Medulla oblongata (tissue), 1 donor: ENCODE data around the gene BACH2.
"Not testable (repeated sequence)": the region's sequence is repeated elsewhere in the genome, so short reads cannot be mapped to it uniquely, and the experiment has no call there.

Experiments
- DNase-seq: peaks from one replicate; pipeline ENCODE4 v3.0.0-alpha.2; 2015; ENCODE audit errors: extremely low spot score

BACH2 gene

DNA sequence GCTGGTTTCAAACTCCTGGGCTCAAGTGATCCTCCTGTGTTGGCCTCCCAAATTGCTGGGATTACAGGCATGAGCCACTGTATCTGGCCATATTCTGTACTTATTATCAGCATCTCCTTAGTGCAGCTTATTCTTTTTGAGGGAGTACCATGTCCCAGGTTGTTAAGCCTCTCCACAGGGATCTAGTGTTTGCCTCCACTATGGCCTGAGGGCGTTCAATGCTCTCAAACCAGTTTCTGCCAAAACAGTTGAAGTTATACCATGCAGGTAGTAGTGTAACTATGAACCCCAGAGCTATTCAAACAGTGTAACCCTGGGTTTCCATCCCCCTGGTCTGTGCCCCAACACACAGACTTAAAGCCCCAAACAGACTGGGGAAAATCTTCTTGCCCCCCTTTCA, 81.7 kb downstream of the BACH2 start:
- DNase-seq = no peak

DNA sequence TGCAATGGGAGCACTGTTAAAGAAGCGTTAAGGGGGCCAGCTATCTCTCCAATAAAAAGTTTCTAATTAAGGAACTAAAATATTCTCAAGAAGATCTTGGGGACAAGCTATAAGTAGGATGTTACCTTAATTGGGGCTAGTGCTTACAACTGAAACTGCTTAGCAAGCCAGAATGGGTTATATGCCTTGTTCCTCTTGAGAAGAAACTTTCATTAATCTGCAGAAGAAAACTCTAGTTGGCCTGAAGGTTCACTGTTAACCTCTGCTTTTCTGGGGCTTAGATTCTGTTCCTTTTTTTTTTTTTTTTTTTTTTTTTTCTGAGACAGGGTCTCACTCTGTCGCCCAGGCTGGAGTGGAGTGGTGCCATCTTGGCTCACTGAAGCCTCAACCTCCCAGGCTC, 82.2 kb downstream of the BACH2 start:
- DNase-seq = no peak

DNA sequence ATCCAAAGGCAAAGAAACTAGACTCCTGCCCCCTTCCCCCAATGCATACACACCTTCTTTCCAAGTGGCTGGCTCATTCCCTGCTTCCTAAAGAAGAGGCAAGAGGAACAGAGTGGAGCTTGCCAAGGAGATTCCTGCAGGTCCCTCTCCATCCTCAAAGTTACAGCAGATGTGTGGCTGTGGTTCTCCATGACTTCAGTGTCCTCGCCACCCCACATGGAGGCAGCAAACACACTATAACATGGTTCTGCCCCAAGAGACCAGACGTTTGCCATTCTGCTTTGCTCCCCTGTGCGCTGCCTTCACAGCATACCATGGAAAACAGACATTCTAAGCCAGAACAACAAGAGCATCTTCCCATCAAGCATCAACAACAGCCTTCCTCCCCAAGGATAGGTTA, 84.4 kb downstream of the BACH2 start:
- DNase-seq = no peak

DNA sequence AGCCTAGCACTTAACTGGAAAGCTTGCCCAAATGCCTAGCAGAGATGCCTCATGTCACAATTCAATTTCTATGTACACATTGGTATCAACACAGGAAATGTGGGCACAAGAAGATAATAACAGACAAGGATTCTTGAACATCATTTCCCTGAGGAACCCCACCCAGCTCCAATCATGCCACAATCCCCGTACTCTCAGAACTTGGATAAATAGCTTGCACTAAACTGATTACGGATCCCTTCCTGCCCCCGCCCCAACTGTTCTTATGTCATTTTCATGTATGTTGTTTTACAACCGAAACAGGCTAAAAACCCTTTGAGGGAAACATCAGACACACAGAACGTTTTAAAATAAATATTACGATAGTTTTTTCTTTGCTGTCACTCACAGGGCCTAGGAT, 87.1 kb downstream of the BACH2 start:
- DNase-seq = no peak

DNA sequence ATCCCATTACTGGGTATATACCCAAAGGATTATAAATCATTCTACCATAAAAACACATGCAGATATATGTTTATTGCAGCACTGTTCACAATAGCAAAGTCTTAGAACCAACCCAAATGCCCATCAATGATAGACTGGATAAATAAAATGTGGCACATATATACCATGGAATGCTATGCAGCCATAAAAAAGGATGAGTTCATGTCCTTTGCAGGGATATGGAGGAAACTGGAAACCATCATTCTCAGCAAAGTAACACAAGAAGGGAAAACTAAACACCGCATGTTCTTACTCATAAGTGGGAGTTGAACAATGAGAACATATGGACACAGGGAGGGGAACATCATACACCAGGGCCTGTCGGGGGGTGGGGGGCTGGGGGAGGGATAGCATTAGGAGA, 88.0 kb downstream of the BACH2 start:
- DNase-seq = not testable (repeated sequence)

DNA sequence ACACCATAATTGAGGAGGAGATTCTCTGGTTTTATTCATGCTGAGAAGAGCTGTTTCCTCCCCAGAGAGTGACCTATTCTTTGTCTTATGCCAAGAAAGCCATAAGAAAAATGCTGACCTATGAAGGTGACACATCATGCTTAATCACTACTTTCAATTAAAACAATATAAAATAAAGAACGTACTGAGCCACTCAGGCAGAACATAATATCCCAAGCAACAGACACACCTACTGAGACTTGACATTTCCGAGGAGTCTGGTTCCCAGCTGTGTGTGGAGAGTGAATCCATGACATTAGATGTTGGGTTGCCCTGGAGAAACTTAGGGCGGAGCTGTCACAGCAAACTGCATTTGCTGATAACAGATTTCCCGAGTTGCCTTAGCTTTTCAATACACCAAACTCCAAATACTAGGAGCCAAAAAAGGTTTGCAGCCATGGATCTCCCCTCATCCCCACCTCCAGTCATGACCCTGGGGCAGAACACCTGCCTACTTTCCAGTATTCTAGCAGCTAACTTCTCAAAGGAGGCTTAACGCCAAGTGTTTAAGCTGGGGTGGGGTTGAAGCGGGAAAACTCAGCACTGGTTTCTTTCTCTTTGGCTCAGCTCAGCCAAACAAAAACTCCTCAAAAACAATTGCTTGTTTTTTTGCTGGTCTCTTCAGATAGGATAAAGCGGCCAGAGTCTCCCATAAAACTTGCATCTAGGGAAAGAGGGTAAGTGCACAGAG, 92.2 kb downstream of the BACH2 start:
- no peak for DNase-seq

DNA sequence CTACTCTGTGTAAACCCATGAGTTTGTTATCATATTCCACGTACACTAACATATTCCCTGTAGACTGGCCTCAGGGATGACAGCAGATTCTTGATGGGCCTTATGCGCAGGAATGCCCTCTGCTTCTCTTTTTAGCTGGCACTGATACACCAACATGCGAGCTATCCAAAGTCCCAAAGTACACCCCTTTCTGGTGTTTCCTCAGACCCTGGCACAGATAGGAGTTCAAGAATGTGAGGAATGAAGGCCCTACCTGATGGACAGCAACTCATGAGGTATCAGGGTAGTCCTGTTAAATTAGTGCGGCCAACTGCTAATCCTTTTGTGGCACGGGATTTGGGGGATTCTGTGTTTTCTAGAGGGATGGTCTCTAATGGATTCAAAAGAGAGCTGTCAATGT, 93.0 kb downstream of the BACH2 start:
- DNase-seq = no peak

DNA sequence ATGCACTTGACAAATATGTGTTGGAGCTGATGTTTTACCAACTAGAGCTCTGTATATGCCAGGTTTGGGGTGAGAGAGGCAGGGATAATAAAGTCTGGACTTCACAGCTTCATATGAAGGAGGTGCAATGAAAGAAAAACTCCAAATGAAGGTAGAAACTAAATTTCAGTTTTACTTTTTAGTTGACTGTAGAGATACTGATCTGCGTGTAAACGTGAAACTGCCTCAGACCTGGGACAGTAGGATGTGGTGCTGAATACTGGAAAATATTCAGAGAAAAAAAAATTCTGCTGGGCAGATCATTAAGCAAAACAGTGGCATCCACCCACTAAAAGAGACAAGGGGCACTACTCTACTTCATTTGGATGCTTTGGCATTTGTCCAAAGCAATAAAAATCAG, 94.5 kb downstream of the BACH2 start:
- no peak for DNase-seq

DNA sequence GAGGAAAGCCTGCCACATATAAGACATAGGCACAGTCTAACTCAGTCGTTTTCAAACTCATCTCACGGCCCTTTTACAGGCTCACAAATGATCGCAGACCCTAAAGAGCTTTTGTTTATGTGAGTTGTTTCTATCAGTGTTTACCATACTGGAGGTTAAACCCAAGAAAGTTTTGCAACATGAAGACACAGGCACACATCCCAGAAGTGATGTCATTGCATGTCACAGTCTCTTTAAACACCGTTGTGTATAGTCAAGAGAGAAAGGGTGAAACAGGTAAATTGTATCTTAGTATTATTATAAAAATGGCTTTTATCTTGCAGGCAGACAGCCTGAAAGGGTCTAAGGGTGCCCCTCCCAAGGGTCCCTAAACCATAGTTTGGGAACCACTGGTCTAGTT, 96.7 kb downstream of the BACH2 start:
- no peak for DNase-seq

DNA sequence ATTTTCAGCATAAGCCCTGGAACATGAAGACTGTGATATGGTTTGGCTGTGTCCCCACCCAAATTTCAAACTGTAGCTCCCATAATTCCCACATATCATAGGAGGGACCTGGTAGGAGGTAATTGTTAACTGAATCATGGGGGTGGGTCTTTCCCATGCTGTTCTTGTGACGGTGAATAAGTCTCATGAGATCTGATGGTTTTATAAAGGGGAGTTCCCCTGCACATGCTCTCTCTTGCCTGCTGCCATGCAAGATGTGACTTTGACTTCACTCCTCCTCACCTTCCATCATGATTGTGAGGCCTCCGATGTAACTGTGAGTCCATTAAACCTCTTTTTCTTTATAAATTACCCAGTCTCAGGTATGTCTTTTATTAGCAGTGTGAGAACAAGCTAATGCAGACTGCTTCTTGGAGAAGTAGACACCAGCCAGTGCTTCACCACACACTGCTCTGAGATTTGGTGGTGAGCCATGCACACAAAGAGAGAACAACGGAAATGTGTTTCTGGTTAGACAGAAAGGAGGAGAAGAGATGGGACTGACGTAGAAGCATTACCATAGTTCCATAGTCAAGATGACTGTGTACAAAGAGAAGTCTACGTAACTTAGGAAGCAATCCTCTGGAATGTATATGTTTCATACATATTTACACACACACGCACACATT, 97.8 kb downstream of the BACH2 start:
- no peak for DNase-seq

DNA sequence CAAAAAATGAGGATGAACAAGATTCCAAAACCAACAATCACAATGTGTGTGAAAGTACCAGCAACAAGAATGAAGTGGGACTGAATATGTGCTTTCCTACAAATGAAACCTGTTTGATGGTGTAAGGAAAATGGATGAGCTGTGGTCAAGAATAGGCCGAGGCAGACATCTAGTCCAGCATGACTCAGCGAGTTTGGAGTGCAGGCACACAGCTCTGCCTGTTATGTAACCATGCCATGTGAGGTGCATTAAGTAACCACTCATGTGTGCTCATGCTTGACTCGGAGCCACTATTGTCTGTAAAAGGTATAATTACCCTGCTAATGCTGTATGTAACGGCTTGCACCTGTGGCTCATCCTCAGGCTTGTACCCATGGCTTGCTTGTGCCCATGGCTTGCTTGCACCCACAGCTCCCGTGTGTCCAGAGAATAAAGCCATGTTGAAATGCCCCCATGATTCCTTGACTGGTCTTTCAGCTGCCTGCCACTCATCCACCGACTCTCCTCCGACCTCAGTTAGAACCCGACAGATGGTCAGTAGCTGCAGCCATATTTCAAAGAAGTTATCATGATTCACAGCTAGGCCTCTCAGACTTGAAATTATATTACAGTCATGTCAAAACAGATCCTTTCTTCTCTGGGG, 98.7 kb downstream of the BACH2 start:
- no peak for DNase-seq

DNA sequence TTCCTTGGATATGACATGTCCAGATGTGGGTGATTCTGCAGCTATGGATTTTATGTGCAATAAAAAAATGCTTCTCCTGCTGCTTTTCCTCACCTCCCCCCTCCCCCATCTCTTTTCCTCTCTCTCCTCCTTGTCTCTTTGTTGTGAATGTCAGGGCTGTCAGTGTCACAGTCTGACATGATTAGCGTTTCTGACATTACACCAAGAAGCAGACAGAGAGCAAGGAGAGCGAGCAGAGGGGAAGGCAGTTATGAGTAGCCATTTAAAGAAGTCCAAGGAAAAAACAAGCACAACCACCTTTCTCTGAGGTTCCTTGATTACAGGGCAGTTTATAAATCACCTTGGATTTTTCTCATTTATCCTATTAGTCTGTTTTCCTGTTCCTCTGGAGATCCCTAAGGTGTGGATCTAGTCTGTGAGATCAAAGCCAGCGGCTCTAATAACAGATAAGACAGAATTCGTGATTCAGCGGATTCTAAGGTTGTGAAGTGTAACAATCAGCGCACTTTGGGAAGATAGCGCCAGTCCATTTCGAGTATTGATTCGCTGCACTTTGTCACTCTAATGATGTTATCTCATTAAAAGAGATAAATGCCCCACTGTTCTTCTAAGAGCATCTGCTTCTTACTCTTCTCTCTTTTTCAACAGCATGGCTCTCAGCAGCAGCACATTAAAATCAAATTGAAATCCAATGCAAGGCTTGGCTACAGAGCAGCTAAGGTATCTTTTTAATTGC, 101.4 kb downstream of the BACH2 start:
- DNase-seq = no peak

DNA sequence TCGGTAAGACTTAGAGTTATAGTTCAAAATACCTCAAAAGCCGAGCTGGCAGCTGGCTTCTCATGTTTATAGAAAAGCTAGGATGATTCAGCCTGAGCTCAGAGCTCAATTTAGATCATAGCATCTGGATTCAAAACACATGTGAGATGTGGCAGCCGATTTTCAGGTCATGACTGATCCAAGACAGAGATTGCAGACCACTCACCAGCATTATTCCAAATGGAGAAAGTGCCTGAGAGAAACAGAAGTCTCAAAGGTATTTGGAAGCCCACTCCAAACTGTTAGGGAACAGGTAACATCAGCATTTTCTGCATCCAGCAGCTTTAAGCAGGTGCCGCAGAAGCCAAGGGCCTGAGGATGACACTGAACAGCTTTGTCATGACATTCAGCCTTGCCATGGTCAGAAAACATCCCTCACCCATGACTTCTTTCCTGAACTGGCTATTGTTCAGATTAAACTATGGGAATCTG, 102.2 kb downstream of the BACH2 start:
- no peak for DNase-seq

DNA sequence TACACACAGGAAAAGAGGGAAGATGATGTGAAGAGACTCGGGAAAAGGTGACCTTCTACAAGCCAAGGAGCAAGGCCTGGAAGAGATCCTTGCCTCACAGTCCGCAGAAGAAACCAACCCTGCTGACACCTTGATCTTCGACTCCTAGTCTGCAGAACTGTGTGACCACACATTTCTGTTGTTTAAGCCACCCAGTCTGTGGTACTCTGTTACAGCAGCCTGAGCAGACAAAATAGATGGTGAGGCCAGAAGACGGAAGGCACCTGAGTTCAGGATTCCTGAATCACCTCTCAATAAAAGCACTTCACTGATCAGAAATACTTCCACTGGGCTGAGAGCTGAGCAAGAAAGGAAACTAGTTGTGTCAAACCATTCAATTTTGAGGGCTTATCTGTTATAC, 103.3 kb downstream of the BACH2 start:
- no peak for DNase-seq

DNA sequence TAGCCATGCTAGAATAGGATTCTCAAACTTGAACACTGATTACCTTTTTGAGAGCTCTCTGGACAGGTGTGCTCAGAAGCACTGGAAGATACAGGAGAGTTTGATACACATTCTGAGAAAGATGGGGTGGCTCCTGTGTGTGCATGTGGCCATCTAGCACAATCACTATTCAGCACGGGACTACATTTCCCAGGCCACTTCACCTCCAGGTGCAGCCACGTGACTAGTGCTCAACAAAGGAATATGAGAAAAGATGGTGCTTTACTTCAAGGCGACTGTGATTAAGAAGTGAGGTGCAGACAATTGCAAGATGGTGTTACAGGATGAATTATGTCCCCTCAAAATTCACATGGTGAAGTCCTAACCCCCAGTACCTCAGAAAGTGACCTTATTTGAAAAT, 103.8 kb downstream of the BACH2 start:
- DNase-seq = no peak

DNA sequence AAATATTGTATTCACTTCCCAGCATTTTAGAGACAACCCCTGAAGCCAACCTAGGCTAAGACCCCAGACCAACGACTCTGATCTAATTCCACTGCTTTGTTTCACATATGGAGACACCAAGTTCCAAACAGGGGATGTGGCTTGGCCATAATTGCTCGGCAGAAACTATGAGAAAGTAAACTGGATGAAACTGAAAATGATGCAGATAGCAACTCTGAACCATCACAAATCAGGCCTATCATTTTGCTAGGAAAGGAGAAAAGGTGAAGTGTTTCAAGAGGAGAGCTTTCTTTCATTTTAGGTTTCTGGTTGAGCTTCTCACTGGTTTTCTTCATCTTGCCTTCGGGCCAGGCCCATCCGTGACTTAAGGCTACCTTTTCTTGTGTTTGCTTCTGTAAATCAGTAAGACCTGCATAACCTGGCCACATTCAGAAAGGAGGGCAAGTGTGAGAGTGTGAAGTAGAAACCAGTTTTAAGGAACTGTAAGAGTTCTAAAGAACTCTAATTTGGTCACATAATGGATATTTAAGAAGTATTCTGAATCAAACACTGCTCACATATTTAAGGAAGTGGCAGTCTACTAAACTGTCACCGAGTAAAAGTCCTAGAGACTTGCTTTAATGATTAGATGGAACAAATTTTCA, 105.8 kb downstream of the BACH2 start:
- DNase-seq = no peak

DNA sequence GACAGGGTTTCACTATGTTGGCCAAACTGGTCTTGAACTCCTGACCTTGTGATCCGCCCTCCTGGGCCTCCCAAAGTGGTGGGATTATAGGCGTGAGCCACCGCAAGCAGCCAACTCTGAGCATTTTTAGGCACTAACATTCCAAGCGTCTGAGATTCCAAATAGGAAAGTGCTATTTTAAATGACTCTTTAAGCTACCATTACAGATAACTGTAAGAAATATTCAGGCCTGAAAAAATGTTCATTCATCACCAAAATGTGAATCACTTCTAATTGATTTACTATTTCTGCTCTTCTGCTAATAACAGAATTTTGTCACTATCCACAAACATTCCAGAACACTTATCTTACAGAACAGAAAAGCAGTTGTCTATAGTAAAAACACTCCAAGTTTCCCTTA, 106.5 kb downstream of the BACH2 start:
- no peak for DNase-seq

DNA sequence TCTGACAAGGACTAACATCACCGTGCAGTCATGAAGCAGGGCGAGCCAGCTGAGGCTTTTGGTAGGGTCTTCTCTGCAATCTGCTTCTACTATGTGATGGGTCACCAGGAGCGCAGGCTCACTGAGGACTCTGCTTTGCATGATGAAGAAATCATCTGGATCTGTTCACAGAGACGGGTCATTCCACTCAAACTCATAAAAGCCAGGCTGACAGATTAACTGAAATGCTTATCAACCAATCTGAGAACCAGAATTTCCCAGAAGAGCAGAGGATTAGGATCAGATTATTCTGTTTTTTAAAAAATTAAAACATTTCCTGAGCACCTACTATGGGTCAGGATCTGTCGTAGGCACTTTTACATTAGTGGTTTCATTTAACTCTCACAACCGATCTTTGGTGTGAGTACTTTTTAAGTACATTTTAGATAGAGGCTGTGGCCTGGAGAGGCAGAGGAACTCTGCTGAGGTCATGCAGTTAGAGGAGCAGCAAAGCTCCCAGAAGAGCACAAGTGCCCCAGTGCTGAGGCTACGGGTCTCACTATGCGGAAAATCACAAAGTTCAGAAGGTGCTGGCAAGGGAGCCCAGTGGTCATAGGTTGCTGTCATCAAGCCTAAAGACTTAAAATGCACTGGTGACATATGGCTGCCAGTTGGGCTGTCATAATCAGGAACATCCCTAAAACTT, 109.1 kb downstream of the BACH2 start:
- no peak for DNase-seq

DNA sequence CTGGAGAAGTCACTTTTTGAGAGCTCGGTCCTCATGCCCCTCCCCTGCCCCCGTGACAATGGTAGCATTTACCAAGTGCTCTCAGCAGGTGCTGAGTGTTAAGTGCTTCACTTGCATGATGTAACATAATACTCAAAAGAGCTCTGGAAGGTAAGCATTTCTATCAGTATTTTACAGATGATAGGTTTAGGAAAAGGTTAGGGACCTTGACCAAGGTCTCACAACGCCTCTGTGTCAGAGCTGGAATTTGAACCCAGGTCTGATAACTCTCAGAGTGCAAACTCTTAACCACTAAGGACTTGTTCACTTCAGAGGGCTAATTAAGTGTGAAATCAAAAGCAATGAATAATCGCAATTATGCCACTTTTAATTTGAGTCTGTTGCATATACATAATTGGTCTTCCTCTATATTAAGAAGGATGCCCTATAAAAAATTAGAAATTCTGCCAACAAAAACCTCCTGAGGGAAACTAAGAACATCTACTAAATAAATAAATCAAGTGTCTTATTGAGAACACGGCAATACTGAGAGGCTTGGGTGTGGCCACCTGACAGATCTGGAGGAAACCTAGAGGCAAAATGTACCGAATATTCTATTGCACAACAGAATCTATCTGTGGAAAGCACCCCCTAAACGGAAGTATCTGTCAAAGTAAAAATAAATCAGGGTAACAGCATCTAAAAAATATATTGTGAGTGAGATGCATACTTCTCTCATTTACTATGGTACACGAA, 109.8 kb downstream of the BACH2 start:
- DNase-seq = no peak

DNA sequence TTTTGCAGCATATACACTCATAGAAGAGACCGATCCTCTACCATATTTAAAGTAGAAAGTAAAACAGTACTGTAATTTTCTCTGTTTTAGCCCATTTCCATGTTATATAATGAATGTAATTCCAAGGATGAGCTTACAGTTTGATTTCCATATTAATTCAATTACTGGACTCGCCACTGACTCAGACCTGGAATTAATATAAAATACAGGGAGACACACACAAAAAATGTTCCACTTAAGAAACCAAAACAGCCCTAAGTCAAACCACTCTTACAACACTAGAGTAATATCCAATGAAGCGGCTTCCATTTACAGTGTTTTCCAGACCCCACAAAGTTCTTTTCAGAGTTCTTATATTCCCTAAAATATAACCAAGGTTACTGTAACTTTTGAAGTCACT, 110.6 kb downstream of the BACH2 start:
- no peak for DNase-seq
